Fibroblast of skin of right biceps (primary cell): ENCODE results near the gene WNT5B.

Source experiments
- DNase-seq: peaks from one replicate; pipeline ENCODE4 v3.0.0-alpha.2; 2013

Gene WNT5B

DNA sequence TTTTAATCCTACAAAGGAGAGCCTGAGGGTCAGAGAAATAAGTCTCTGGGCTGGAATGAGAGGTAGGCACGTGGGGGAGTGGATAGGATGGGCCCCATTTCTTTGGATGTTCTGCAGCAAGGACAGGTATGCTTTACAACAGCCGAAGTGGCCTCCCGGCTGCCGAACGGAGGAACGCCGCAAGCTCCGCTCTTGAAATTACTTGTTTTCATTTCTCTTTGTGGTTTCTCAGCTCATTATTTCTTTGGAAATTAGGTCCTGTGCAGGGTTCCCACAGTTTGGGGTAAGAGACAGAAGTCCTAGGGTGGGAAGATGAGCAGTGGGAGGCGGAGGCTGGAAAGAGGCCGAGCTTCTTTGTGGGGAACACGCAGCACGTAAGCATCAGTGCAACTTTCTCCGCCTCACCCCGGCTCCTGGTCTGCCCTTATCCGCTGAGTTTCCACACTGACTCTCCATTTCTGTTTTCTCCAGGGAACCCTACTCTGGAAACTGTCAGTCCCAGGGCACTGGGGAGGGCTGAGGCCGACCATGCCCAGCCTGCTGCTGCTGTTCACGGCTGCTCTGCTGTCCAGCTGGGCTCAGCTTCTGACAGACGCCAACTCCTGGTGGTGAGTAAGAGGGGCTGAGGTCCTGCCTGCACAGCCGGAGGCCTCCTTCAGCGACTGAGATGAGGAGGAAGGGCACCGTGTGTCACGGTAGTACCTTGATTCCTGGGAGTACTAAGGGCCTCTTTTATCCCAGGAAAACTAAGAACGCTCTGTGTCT is 2.0 kb downstream of the WNT5B start:
- DNase-seq = peak; percentile 34

GRCh38 chr12:1632702-1633101 is 3.7 kb downstream of the WNT5B start:
- no peak for DNase-seq

DNA sequence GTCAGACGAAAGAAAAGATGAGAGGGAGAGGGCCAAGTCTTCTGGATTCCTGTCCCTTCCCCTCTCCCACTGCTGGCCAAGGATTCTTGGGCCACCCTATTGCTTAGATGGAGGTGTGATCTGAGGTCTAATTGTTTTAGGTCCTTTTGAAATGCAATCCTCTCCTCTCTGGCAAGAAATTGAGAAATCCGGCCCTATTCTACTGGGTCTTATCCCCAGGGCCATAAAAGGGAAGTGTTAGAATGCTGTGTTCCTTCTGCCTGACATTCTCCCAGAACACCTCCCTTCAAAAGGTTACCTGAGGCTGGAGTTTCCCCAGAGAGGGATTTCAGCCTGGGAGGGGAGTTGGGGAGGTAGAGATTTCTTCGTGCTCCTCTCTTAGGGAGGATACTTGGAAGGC is 4.4 kb downstream of the WNT5B start:
- DNase-seq = no peak

DNA sequence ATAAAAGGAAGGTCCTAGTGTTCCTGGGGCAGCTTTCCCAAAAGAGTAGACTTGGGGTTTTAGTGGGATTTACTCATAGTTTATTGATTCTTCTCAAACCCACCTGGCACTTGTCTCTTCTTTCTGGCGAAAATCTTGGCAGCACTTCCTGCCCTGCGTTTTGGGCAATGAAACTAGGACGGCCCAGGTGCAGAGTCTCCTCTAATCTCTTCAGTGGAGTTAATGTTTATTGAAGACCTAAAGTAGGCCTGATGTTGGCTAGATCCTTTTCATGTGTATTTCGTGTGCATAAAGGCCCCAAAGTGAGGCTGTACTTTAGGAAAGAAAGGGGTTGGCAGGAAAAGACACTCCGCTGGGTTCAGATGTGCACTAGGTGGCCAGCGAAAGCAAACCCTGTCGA is 5.1 kb downstream of the WNT5B start:
- DNase-seq = no peak

- DNase-seq = peak; percentile 70
Measured at GRCh38 chr12:1634590-1635191, 5.7 kb downstream of the WNT5B start.

- DNase-seq = no peak
Measured at GRCh38 chr12:1635301-1636095, 6.5 kb downstream of the WNT5B start.

GRCh38 chr12:1638203-1638602 is 9.2 kb downstream of the WNT5B start:
- no peak for DNase-seq

DNA sequence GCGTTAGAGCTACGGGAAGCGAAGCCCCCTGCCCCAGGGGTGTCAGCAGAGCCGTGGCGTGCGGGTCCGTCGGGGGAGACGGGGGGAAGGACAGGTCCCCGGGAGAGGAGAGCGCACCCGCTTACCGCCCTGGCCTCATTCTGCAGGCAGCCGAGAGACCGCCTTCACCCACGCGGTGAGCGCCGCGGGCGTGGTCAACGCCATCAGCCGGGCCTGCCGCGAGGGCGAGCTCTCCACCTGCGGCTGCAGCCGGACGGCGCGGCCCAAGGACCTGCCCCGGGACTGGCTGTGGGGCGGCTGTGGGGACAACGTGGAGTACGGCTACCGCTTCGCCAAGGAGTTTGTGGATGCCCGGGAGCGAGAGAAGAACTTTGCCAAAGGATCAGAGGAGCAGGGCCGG is 10.5 kb downstream of the WNT5B start:
- DNase-seq = no peak

- DNase-seq = no peak
Measured at GRCh38 chr12:1640328-1641234, 11.6 kb downstream of the WNT5B start.

DNA sequence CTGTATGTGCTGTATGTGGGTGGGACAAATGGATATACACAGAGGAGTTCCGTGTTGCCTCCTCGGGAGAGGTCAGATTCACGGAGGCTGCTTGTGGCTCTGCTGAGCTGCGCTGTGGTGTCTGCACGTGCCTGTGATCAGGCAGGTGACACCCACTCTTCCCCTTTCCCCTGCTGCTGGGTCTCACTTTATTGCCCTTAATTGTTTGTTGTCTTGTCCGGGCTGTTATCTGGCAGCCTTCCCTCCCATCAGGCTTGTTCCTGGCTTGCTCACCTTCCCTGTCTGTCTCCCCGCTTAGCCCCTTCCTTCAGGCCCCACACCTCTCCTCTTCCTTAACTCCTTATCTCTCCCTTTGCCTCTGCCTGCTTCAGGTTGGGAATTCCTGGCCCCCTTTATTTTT is 13.5 kb downstream of the WNT5B start:
- DNase-seq = no peak

- DNase-seq = no peak
Measured at GRCh38 chr12:1643043-1643442, 14.0 kb downstream of the WNT5B start.

DNA sequence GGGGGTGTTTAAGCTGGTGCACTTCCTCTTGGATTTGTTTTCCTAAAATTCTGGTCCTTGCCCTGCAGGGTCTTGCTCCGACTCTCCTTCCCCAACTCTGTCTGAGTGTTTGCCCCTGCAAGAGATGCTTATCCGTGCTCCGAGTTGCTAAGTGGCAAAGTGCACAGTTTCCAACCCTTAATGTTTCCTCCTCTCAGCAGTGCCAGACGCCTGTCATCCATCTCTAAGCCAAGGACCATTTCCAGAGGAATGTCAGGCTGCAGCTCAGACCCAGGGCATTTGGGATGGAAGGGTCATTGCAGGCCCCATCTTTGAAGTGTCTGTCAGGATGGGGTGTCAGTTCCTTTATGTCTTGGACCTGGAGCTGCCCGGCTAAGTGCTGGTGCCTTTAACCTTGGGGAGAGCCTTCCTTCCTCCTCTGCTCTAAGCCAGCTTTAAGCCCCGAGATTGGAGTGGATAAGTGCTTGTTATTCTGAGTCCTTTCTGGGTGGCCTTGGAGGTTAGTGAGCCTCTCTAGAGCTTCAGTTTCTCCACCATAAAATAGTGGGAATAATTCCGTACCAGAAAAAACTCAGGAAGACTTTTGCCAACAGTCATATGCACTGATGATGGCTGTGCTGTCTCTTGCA is 15.0 kb downstream of the WNT5B start:
- no peak for DNase-seq

GRCh38 chr12:1644534-1645438 is 15.8 kb downstream of the WNT5B start:
- DNase-seq = peak; percentile 80

DNA sequence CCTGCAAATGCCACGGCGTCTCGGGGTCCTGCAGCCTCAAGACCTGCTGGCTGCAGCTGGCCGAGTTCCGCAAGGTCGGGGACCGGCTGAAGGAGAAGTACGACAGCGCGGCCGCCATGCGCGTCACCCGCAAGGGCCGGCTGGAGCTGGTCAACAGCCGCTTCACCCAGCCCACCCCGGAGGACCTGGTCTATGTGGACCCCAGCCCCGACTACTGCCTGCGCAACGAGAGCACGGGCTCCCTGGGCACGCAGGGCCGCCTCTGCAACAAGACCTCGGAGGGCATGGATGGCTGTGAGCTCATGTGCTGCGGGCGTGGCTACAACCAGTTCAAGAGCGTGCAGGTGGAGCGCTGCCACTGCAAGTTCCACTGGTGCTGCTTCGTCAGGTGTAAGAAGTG is 16.8 kb downstream of the WNT5B start:
- no peak for DNase-seq

- DNase-seq = no peak
Measured at GRCh38 chr12:1646569-1647284, 17.7 kb downstream of the WNT5B start.

DNA sequence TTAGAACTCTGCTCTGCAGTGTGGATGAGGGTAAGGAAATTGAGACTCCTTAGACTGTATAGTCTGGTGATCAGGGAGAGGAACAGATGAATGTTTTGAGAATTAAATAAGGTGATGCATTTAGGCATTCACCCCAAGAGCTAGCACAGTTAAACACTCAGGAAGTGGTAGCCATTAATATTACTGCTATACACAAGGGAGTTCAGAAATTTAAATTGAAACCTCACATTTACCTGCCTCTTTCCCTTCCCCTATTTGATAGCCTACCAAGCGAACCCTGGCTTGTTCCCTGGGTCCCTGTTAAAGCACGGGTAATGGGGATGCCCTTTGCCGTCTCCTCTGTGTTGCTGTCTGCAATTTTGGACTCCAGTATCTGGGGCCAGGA is 18.2 kb downstream of the WNT5B start:
- DNase-seq = no peak

GRCh38 chr12:1650260-1650977 is 21.4 kb downstream of the WNT5B start:
- DNase-seq = peak; percentile 50

DNA sequence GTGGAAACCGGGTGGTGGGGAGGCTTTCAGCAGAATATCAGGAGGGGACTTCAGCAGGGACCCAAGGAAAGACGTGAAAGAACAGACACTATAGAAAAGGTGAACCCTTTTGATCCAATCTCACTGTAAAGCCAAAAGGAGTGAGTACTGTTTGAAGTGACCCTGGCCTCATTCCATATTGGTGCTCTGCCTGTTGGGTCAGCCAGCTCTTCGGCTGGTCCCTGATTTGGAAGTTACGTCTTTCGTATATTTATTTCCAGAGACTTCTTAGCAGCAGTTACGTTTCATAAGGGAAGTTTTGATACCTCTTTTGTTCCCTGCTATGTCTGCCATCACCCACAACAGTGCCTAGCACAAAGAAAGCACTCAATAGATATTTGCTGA is 21.9 kb downstream of the WNT5B start:
- DNase-seq = no peak

- no peak for DNase-seq
Measured at GRCh38 chr12:1651946-1652345, 22.9 kb downstream of the WNT5B start.

GRCh38 chr12:1655225-1655788 is 26.3 kb downstream of the WNT5B start:
- no peak for DNase-seq
